HG02678 (cell line): ENCODE data around the gene SLC22A31.
A peak's percentile ranks its signal among the peaks of the same experiment; 100 is the strongest.
"Not testable (repeated sequence)": the region's sequence is repeated elsewhere in the genome, so short reads cannot be mapped to it uniquely, and the experiment has no call there.

Experiments used
- ATAC-seq: cut with Tn5 transposase; IDR thresholded peaks from one replicate; pipeline ENCODE4 v1.9.1; 2021; ENCODE audit warnings: mild to moderate bottlenecking, moderate library complexity; ENCODE audit not compliant: unreplicated experiment

The SLC22A31 gene

DNA sequence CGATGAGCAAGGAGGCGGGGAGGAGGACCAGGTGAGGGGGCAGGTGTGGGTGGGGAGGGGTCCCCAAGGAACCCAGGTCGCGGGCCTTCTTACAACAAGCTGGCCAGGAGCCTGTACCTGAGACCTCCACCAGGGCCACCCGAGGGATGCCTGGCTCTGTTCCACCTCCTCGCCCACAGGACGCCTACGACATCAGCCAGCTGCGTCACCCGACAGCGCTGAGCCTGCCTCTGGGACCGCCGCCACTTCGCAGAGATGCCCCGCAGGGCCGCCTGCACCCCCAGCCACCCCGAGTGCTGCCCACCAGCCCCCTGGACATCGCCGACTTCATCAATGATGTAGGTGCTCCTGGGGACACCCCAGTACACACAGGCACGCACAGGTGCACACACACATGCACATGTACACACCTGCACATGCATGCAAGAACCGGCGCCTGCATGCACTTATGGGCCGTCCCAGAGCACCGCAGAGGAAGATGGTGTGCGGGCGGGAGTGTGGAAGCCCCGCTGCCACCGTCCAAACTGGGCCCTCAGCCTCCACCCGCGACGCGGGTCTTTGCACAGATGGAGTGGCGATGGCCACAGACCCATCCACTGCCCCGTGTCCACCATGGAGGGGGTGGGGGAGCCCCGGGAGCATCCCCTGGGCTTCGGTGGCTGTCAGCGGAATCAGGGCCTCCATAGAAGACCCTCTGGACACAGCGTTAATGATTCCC, 6.6 kb downstream of the SLC22A31 start:
- no peak for ATAC-seq

- ATAC-seq: no peak
Observed at GRCh38 chr16:89192956-89193575, 7.3 kb downstream of the SLC22A31 start.

DNA sequence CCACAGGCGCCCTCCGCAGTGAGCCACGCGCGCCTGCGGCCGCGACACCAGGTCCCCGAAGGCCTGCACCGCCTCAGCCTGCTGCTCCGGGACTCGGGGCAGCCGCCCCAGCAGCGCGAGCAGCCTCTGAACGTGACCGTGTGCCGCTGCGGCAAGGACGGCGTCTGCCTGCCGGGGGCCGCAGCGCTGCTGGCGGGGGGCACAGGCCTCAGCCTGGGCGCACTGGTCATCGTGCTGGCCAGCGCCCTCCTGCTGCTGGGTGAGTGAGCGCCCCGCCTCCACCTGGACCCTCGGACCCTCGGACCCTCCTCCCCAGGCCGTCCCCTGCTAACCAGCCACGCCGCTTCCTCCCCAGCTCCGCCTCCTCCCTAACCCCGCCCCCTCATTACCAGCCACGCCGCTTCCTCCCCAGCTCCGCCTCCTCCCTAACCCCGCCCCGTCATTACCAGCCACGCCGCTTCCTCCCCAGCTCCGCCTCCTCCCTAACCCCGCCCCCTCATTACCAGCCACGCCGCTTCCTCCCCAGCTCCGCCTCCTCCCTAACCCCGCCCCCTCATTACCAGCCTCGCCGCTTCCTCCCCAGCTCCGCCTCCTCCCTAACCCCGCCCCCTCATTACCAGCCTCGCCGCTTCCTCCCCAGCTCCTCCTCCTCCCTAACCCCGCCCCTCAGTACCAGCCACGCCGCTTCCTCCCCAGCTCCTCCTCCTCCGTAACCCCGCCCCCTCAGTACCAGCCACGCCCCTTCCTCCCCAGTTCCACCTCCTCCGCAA, 8.0 kb downstream of the SLC22A31 start:
- peak; percentile 47 for ATAC-seq

DNA sequence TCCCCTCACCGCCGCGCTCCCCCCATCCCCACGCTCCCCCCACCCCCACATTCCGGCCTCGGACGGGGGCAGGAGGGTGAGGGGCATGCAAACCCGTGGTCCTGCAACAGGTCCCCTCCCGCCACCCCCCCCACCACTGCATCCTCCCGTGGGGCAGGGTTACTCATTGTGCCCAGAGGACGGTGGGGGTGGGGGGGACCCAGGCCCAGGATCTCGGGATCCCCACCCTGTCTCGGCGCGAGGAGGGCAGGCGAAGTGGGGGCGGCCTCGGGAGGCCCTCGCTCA, 8.5 kb downstream of the SLC22A31 start:
- ATAC-seq: no peak

- ATAC-seq: no peak
Observed at GRCh38 chr16:89191033-89191900, 9.1 kb downstream of the SLC22A31 start.

- ATAC-seq: no peak
Observed at GRCh38 chr16:89190150-89190958, 10.0 kb downstream of the SLC22A31 start.

DNA sequence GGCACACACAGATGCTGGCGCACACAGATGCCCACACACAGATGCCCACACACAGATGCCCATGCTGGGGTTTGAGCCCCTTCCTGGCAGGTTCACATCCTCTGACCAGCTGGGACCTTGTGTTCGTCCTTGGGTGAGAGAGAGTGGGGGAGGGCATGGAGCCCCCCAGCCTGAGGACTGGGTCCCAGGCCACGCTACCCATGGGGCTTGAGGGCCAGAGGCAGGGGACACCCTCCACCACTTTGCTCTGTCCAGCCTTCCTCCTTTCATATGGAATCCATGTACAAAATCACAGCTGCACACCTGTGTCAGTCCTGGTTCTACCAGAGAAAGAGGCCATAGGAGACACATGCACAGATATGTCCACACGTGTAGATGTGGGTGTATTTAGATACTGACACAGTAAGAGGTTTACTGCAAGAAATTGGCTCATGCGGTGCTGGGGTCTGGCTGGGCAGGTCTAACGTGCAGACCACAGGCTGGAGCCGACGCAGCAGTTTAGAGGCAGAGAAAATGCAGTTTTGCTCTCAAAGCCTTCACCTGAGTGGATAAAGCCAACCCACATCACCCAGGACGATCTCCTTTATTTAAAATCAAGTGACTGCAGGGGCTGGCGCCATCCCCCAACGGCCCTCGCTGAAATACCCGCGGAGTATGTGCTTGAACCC, 10.8 kb downstream of the SLC22A31 start:
- ATAC-seq: no peak

DNA sequence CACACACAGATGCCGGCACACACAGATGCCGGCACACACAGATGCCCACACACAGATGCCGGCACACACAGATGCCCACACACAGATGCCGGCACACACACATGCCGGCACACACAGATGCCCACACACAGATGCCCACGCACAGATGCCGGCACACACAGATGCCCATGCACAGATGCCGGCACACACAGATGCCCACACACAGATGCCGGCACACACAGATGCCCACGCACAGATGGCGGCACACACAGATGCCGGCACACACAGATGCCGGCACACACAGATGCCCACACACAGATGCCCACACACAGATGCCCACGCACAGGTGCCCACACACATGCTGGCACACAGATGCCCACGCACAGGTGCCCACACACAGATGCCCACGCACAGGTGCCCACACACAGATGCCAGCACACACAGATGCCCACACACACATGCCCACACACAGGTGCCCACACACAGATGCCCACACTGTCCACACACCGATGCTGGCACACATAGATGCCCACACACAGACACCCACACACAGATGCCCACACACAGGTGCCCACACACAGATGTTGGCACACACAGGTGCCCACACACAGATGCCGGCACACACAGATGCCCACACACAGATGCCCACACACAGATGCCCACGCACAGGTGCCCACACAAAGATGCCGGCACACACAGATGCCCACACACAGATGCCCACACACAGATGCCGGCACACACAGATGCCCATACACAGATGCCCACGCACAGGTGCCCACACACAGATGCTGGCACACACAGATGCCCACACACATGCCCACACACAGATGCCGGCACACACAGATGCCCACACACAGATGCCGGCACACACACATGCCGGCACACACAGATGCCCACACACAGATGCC, 11.6 kb downstream of the SLC22A31 start:
- not testable (repeated sequence) for ATAC-seq

- no peak for ATAC-seq
Observed at GRCh38 chr16:89187770-89188392, 12.5 kb downstream of the SLC22A31 start.

- no peak for ATAC-seq
Observed at GRCh38 chr16:89187032-89187769, 13.1 kb downstream of the SLC22A31 start.

DNA sequence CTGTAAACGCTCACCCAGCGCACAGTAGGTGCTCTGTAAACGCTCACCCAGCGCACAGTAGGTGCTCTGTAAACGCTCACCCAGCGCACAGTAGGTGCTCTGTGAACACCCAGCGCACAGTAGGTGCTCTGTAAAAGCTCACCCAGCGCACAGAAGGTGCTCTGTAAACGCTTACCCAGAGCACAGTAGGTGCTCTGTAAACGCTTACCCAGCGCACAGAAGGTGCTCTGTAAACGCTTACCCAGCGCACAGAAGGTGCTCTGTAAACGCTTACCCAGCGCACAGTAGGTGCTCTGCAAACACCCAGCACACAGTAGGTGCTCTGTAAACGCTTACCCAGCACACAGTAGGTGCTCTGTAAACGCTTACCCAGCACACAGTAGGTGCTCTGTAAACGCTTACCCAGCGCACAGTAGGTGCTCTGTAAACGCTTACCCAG, 13.7 kb downstream of the SLC22A31 start:
- not testable (repeated sequence) for ATAC-seq

- not testable (repeated sequence) for ATAC-seq
Observed at GRCh38 chr16:89185887-89186592, 14.3 kb downstream of the SLC22A31 start.

GRCh38 chr16:89184933-89185794, 15.2 kb downstream of the SLC22A31 start:
- ATAC-seq: no peak

- ATAC-seq: no peak
Observed at GRCh38 chr16:89184677-89184932, 15.7 kb downstream of the SLC22A31 start.

- ATAC-seq: no peak
Observed at GRCh38 chr16:89183975-89184676, 16.2 kb downstream of the SLC22A31 start.

- no peak for ATAC-seq
Observed at GRCh38 chr16:89183463-89183862, 16.9 kb downstream of the SLC22A31 start.
